ENCODE measurements around the gene ABLIM2.

Gene ABLIM2

GRCh38 chr4:8103421-8104390 is 54.9 kb downstream of the ABLIM2 start:
- DNase-seq (ENCODE audit: low read depth) = no peak

GRCh38 chr4:8102831-8103230 is 55.8 kb downstream of the ABLIM2 start:
- no peak for DNase-seq (ENCODE audit: low read depth)

- DNase-seq (ENCODE audit: low read depth) = no peak
Measured at GRCh38 chr4:8102076-8102355, 56.6 kb downstream of the ABLIM2 start.

- no peak for DNase-seq (ENCODE audit: low read depth)
Measured at GRCh38 chr4:8101213-8102075, 57.2 kb downstream of the ABLIM2 start.

GRCh38 chr4:8099981-8100464 is 58.6 kb downstream of the ABLIM2 start:
- no peak for DNase-seq (ENCODE audit: low read depth)

GRCh38 chr4:8098506-8098905 is 60.1 kb downstream of the ABLIM2 start:
- DNase-seq (ENCODE audit: low read depth) = no peak

GRCh38 chr4:8097721-8098345 is 60.8 kb downstream of the ABLIM2 start:
- no peak for DNase-seq (ENCODE audit: low read depth)

- DNase-seq (ENCODE audit: low read depth) = no peak
Measured at GRCh38 chr4:8097141-8097541, 61.5 kb downstream of the ABLIM2 start.

GRCh38 chr4:8096690-8097061 is 61.9 kb downstream of the ABLIM2 start:
- no peak for DNase-seq (ENCODE audit: low read depth)

- DNase-seq (ENCODE audit: low read depth) = no peak
Measured at GRCh38 chr4:8095956-8096689, 62.5 kb downstream of the ABLIM2 start.

GRCh38 chr4:8093587-8094274 is 64.9 kb downstream of the ABLIM2 start:
- DNase-seq (ENCODE audit: low read depth) = no peak

GRCh38 chr4:8092282-8092681 is 66.3 kb downstream of the ABLIM2 start:
- DNase-seq (ENCODE audit: low read depth) = no peak

GRCh38 chr4:8090744-8091301 is 67.8 kb downstream of the ABLIM2 start:
- no peak for DNase-seq (ENCODE audit: low read depth)

GRCh38 chr4:8090312-8090711 is 68.3 kb downstream of the ABLIM2 start:
- no peak for DNase-seq (ENCODE audit: low read depth)

- DNase-seq (ENCODE audit: low read depth) = no peak
Measured at GRCh38 chr4:8089862-8090261, 68.8 kb downstream of the ABLIM2 start.

GRCh38 chr4:8088966-8089491 is 69.6 kb downstream of the ABLIM2 start:
- DNase-seq (ENCODE audit: low read depth) = no peak

GRCh38 chr4:8087921-8088495 is 70.6 kb downstream of the ABLIM2 start:
- no peak for DNase-seq (ENCODE audit: low read depth)

- no peak for DNase-seq (ENCODE audit: low read depth)
Measured at GRCh38 chr4:8086783-8087445, 71.7 kb downstream of the ABLIM2 start.

GRCh38 chr4:8085491-8086117 is 73.0 kb downstream of the ABLIM2 start:
- DNase-seq (ENCODE audit: low read depth) = no peak

Measured in stimulated activated CD8-positive, alpha-beta memory T cell treated with anti-CD3 and anti-CD28 coated beads, Interleukin-15, amount 100 ng/mL, for 1 hour (primary cell).